ENCODE measurements around the gene FAM174A.
A peak's percentile ranks its signal among the peaks of the same experiment; 100 is the strongest.

Gene FAM174A

GRCh38 chr5:100616291-100616690 is 81.1 kb downstream of the FAM174A start:
- Histone ChIP-seq H3K36me3 (ENCODE audit: control insufficient read depth in 1 of 2, insufficient read depth in 2 of 2, low read length in 2 of 2) (no peaks in the 10 kb centered on the region), H2BK12ac (ENCODE audit: low read length) (no peak overlapping the region)

GRCh38 chr5:100616981-100617380 is 81.8 kb downstream of the FAM174A start:
- Histone ChIP-seq H3K27ac (ENCODE audit: low read depth, low read length) (no peak overlapping the region), H3K9me3 (ENCODE audit: insufficient read depth, low read depth, low read length) (no peaks in the 10 kb centered on the region), H3K4me1 (ENCODE audit: control insufficient read depth in 1 of 2, insufficient read depth in 2 of 2, low read length in 2 of 2) (no peaks in the 10 kb centered on the region), H4K8ac (ENCODE audit: low read depth, low read length) (no peak overlapping the region), H3K27me3 (ENCODE audit: insufficient read depth, low read length) (no peaks in the 10 kb centered on the region), H2BK120ac (ENCODE audit: insufficient read depth, low read length, poor library complexity) (no peak overlapping the region), H3K9ac (ENCODE audit: low read length) (no peak overlapping the region), H3K18ac (ENCODE audit: low read length) (no peak overlapping the region), H3K23ac (ENCODE audit: low read length) (no peak overlapping the region), H3K4ac (ENCODE audit: low read depth, low read length) (no peak overlapping the region), H4K91ac (ENCODE audit: low read depth, low read length) (no peak overlapping the region), H3K79me1 (ENCODE audit: low read length) (no peaks in the 10 kb centered on the region), H3K36me3 (ENCODE audit: control insufficient read depth in 1 of 2, insufficient read depth in 2 of 2, low read length in 2 of 2) (no peaks in the 10 kb centered on the region), H3K4me3 (ENCODE audit: low read depth, low read length) (no peak overlapping the region), H2BK12ac (ENCODE audit: low read length) (no peak overlapping the region), H3K4me2 (ENCODE audit: low read length) (no peak overlapping the region), H2AFZ (ENCODE audit: insufficient read depth, low read length, poor library complexity) (no peak overlapping the region), H2BK5ac (ENCODE audit: low read depth, low read length, poor library complexity) (no peak overlapping the region), H3K79me2 (ENCODE audit: control insufficient read depth, insufficient read depth, low read length, poor library complexity) (no peaks in the 10 kb centered on the region), H3K14ac (ENCODE audit: low read length) (no peak overlapping the region), H4K12ac (ENCODE audit: low read depth, low read length) (no peak overlapping the region), H2AK5ac (ENCODE audit: low read length) (no peak overlapping the region)
- WGBS (ENCODE audit: extremely low coverage, insufficient coverage, insufficient read length), result no CpG with 5 or more reads among the region's 3 CpGs
- peak; percentile 62 to 94 for DNase-seq

More at GRCh38 chr5:100616291-100616690, 81.1 kb downstream of the FAM174A start:
- no peak overlapping the region for H2BK120ac ChIP-seq (ENCODE audit: insufficient read depth, low read length, poor library complexity)
- H3K4ac ChIP-seq (ENCODE audit: low read depth, low read length), result no peak overlapping the region
- DNase-seq, result peak in 1 of 2 donors; percentile 50
- H4K91ac ChIP-seq (ENCODE audit: low read depth, low read length), result no peak overlapping the region
- H3K14ac ChIP-seq (ENCODE audit: low read length), result no peak overlapping the region
- no peaks in the 10 kb centered on the region for H3K27me3 ChIP-seq (ENCODE audit: insufficient read depth, low read length)
- no peak overlapping the region for H3K9ac ChIP-seq (ENCODE audit: low read length)
- H4K12ac ChIP-seq (ENCODE audit: low read depth, low read length), result no peak overlapping the region
- H2AFZ ChIP-seq (ENCODE audit: insufficient read depth, low read length, poor library complexity), result no peak overlapping the region
- H3K79me1 ChIP-seq (ENCODE audit: low read length), result no peaks in the 10 kb centered on the region
- no peak overlapping the region for H2BK5ac ChIP-seq (ENCODE audit: low read depth, low read length, poor library complexity)
- WGBS (ENCODE audit: extremely low coverage, insufficient coverage, insufficient read length), result no CpG with 5 or more reads among the region's 7 CpGs
- H4K8ac ChIP-seq (ENCODE audit: low read depth, low read length), result no peak overlapping the region
- H2AK5ac ChIP-seq (ENCODE audit: low read length), result no peak overlapping the region
- H3K23ac ChIP-seq (ENCODE audit: low read length), result no peak overlapping the region
- no peak overlapping the region for H3K18ac ChIP-seq (ENCODE audit: low read length)
- no peak overlapping the region for H3K4me2 ChIP-seq (ENCODE audit: low read length)
- H3K79me2 ChIP-seq (ENCODE audit: control insufficient read depth, insufficient read depth, low read length, poor library complexity), result no peaks in the 10 kb centered on the region
- no peak overlapping the region for H3K4me3 ChIP-seq (ENCODE audit: low read depth, low read length)
- no peaks in the 10 kb centered on the region for H3K9me3 ChIP-seq (ENCODE audit: insufficient read depth, low read depth, low read length)
- H3K27ac ChIP-seq (ENCODE audit: low read depth, low read length), result no peak overlapping the region
- H3K4me1 ChIP-seq (ENCODE audit: control insufficient read depth in 1 of 2, insufficient read depth in 2 of 2, low read length in 2 of 2), result no peaks in the 10 kb centered on the region

GRCh38 chr5:100623719-100624118 is 88.5 kb downstream of the FAM174A start:
- no peak overlapping the region for H4K91ac ChIP-seq (ENCODE audit: low read depth, low read length)
- no peak overlapping the region for H2AFZ ChIP-seq (ENCODE audit: insufficient read depth, low read length, poor library complexity)
- H3K9ac ChIP-seq (ENCODE audit: low read length), result no peak overlapping the region
- no peak overlapping the region for H4K8ac ChIP-seq (ENCODE audit: low read depth, low read length)
- no peaks in the 10 kb centered on the region for H3K9me3 ChIP-seq (ENCODE audit: insufficient read depth, low read depth, low read length)
- H3K27ac ChIP-seq (ENCODE audit: low read depth, low read length), result no peak overlapping the region
- no peak overlapping the region for H3K4me3 ChIP-seq (ENCODE audit: low read depth, low read length)
- H3K4me2 ChIP-seq (ENCODE audit: low read length), result no peak overlapping the region
- no peak overlapping the region for H2BK12ac ChIP-seq (ENCODE audit: low read length)
- no peaks in the 10 kb centered on the region for H3K4me1 ChIP-seq (ENCODE audit: control insufficient read depth in 1 of 2, insufficient read depth in 2 of 2, low read length in 2 of 2)
- no peak overlapping the region for H2BK120ac ChIP-seq (ENCODE audit: insufficient read depth, low read length, poor library complexity)
- DNase-seq, result peak in 1 of 2 donors; percentile 51
- H3K27me3 ChIP-seq (ENCODE audit: insufficient read depth, low read length), result no peaks in the 10 kb centered on the region
- H3K79me1 ChIP-seq (ENCODE audit: low read length), result no peaks in the 10 kb centered on the region
- H3K23ac ChIP-seq (ENCODE audit: low read length), result no peak overlapping the region
- no peak overlapping the region for H3K14ac ChIP-seq (ENCODE audit: low read length)
- no CpG with 5 or more reads among the region's 2 CpGs for WGBS (ENCODE audit: extremely low coverage, insufficient coverage, insufficient read length)
- no peaks in the 10 kb centered on the region for H3K36me3 ChIP-seq (ENCODE audit: control insufficient read depth in 1 of 2, insufficient read depth in 2 of 2, low read length in 2 of 2)
- H3K79me2 ChIP-seq (ENCODE audit: control insufficient read depth, insufficient read depth, low read length, poor library complexity), result no peaks in the 10 kb centered on the region
- H2AK5ac ChIP-seq (ENCODE audit: low read length), result no peak overlapping the region
- no peak overlapping the region for H3K18ac ChIP-seq (ENCODE audit: low read length)
- H2BK5ac ChIP-seq (ENCODE audit: low read depth, low read length, poor library complexity), result no peak overlapping the region
- H3K4ac ChIP-seq (ENCODE audit: low read depth, low read length), result no peak overlapping the region
- no peak overlapping the region for H4K12ac ChIP-seq (ENCODE audit: low read depth, low read length)

GRCh38 chr5:100634937-100635534 is 99.9 kb downstream of the FAM174A start:
- DNase-seq, result no peak
- Histone ChIP-seq H3K9me3 (ENCODE audit: insufficient read depth, low read depth, low read length) (no peaks in the 10 kb centered on the region), H3K4me3 (ENCODE audit: low read depth, low read length) (no peak overlapping the region)

More at GRCh38 chr5:100634937-100635534, 99.9 kb downstream of the FAM174A start:
- Histone ChIP-seq H3K4me1 (ENCODE audit: control insufficient read depth in 1 of 2, insufficient read depth in 2 of 2, low read length in 2 of 2) (no peaks in the 10 kb centered on the region), H2AFZ (ENCODE audit: insufficient read depth, low read length, poor library complexity) (no peak overlapping the region), H3K36me3 (ENCODE audit: control insufficient read depth in 1 of 2, insufficient read depth in 2 of 2, low read length in 2 of 2) (no peaks in the 10 kb centered on the region), H2BK12ac (ENCODE audit: low read length) (no peak overlapping the region), H3K4me2 (ENCODE audit: low read length) (no peak overlapping the region), H3K14ac (ENCODE audit: low read length) (no peak overlapping the region), H3K79me1 (ENCODE audit: low read length) (no peaks in the 10 kb centered on the region), H3K79me2 (ENCODE audit: control insufficient read depth, insufficient read depth, low read length, poor library complexity) (no peaks in the 10 kb centered on the region), H3K27me3 (ENCODE audit: insufficient read depth, low read length) (no peaks in the 10 kb centered on the region), H2AK5ac (ENCODE audit: low read length) (no peak overlapping the region), H4K8ac (ENCODE audit: low read depth, low read length) (no peak overlapping the region), H3K18ac (ENCODE audit: low read length) (no peak overlapping the region), H2BK5ac (ENCODE audit: low read depth, low read length, poor library complexity) (no peak overlapping the region), H2BK120ac (ENCODE audit: insufficient read depth, low read length, poor library complexity) (no peak overlapping the region), H3K9ac (ENCODE audit: low read length) (no peak overlapping the region), H4K12ac (ENCODE audit: low read depth, low read length) (no peak overlapping the region), H3K4ac (ENCODE audit: low read depth, low read length) (no peak overlapping the region), H3K27ac (ENCODE audit: low read depth, low read length) (no peak overlapping the region), H4K91ac (ENCODE audit: low read depth, low read length) (no peak overlapping the region), H3K23ac (ENCODE audit: low read length) (no peak overlapping the region)
- WGBS (ENCODE audit: extremely low coverage, insufficient coverage, insufficient read length), result no CpG with 5 or more reads among the region's 1 CpG
